ENCODE measurements around the gene FBXL12.
"Not testable (repeated sequence)": the region's sequence is repeated elsewhere in the genome, so short reads cannot be mapped to it uniquely, and the experiment has no call there.

Gene FBXL12

GRCh38 chr19:9838324-9838723, 19.4 kb upstream of the FBXL12 start:
- DNase-seq: no peak

- DNase-seq: no peak
Observed at GRCh38 chr19:9836021-9836420, 17.1 kb upstream of the FBXL12 start.

DNA sequence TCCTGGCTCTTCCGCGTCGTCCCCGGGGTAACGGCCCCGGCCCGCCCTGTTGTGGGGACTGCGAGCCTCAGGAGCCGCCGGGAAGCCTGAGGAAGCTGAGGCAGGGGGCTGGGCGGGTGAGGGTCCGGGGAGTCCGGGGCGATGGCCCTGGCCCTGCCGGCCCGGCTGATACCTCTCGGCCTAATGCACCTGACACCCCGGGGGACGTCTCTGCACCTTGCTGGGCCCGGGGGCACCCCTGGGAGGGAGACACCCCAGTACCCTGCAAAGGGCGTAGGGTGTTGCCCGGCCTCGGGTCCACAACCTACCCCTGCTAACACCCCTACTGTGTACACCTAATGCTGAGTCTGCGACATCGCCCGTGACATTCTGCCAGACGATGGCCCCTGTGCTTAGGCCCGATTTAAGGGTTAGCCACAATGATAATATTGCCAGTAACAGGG, 16.6 kb upstream of the FBXL12 start:
- no peak for DNase-seq

DNA sequence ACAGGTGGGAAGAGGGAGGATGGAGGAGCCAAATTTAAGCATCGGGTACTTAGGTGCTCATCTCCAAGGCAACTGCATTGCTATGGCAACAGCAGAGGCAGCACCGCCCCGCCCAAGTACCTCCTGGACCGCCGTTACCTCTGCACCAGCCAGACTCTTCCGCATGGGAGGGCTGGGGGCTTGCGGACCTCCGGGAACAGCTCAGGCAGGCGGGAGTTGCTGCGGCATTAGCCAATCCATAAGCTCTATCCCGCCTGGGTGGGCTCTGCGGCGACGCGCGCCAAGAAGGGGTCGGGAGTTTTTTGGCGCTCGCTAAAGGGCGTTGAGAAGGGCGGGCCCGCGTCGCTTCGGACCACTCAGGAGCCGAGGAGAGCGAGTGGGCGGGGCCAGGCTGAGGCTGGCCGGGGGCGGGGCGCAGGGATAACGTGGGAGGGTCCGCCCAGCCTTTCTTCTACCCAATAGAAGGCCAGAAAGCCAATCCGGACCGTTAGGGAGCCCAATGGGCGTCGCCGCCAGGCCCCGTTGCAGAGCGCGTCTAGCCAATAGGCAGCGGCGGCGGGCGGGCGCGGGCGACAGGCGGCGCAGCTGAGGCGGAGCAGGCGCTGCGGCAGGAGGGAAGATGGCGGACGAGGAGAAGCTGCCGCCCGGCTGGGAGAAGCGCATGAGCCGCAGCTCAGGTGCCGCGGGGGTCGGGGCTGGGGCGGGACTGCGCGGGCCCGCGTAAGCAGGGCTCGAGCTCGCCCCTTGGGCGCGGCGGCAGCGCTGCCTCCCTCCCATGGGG, 16.0 kb upstream of the FBXL12 start, which contains the start of gene PIN1:
Gene PIN1, plus strand, starts transcription at position 593 of the 781 bp plus-strand sequence. Its CDS starts 27 bp downstream, at position 620.
- peak; percentile 99 for DNase-seq

- no peak for DNase-seq
Observed at GRCh38 chr19:9834307-9834725, 15.4 kb upstream of the FBXL12 start.

DNA sequence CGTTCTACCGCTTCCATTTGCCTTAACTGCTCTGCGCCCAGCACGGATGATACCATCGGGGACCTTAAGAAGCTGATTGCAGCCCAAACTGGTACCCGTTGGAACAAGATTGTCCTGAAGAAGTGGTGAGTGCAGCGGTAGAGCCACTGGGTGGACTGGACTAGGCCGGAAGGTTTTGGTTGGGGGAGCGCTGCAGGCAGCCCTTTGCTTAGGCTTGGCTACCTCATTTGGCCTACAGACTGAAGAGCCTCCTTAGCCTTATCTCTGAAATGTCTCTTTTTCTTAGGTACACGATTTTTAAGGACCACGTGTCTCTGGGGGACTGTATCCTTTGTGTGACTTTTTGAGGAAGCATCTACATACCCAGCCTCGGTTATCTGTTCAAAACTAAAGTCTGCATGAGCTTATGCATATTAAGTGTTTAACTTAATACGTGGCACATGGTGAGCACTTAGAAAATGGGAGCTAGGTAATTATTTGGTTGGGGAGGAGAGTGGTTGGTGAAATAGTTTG, 9.7 kb upstream of the FBXL12 start:
- no peak for DNase-seq

- DNase-seq: peak; percentile 91
Observed at GRCh38 chr19:9827289-9828238, 8.7 kb upstream of the FBXL12 start, which contains the start of gene UBL5. Gene UBL5, plus strand, starts transcription at chr19:9827918. Its CDS starts 420 bp downstream, at chr19:9828338.

DNA sequence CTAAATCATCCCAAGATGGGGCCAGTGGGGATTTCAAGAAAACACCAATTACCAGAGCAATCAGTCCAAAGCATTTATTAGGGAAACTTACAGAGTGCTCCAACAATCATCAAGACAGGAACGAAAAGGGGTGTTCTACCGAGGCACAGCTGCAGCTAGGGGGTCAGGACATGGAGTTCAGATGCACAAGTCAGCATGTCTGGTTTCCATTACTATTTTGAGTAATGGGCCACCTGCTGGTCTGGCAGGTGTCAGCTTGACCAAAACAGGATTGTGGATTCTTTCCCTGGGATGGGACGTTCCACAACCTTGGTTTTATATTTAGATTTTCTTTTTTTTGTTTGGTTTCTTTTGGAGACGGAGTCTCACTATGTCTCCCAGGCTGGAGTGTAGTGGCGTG, 4.9 kb upstream of the FBXL12 start:
- no peak for DNase-seq

DNA sequence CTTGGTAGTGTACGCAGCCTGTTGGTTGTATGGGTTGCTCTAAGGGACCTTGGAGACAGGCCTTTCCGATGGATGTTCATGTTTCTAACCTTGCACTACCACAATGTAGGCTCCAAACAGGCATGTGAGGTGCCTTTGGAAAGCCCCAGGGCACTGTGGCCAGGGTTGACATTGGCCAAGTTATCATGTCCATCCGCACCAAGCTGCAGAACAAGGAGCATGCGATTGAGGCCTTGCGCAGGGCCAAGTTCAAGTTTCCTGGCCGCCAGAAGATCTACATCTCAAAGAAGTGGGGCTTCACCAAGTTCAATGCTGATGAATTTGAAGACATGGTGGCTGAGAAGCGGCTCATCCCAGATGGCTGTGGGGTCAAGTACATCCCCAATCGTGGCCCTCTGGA, 1.2 kb upstream of the FBXL12 start:
- not testable (repeated sequence) for DNase-seq

GRCh38 chr19:9819596-9819909, 674 bp upstream of the FBXL12 start:
- DNase-seq: no peak

DNA sequence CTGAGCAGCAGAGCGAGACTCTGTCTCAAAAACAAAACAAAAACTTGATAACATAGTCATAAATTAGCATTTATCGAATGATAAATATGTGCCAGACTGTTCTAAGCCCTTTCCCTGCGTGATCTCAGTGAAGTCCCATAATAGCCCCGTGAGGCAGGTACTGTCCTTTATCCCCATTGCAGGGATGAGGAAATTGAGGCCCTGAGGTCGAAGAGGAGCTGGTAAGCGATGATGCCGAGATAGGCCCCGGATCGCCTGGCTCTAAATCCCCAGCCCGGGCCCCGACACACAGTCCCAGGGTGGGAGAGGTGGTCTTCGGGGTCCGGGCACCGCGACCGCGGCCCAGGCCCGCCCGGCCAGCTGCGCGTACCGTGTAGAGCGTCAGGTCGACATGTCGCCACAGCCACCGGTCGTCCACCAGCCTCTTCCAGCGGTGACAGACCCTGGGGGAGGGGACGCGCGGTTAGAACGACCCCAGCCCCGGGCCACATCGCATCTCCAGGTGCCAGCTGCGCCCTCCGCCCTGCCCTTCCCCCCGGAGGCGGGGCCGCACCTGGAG, 625 bp downstream of the FBXL12 start:
- no peak for DNase-seq

GRCh38 chr19:9811139-9811538, 7.7 kb downstream of the FBXL12 start:
- no peak for DNase-seq

DNA sequence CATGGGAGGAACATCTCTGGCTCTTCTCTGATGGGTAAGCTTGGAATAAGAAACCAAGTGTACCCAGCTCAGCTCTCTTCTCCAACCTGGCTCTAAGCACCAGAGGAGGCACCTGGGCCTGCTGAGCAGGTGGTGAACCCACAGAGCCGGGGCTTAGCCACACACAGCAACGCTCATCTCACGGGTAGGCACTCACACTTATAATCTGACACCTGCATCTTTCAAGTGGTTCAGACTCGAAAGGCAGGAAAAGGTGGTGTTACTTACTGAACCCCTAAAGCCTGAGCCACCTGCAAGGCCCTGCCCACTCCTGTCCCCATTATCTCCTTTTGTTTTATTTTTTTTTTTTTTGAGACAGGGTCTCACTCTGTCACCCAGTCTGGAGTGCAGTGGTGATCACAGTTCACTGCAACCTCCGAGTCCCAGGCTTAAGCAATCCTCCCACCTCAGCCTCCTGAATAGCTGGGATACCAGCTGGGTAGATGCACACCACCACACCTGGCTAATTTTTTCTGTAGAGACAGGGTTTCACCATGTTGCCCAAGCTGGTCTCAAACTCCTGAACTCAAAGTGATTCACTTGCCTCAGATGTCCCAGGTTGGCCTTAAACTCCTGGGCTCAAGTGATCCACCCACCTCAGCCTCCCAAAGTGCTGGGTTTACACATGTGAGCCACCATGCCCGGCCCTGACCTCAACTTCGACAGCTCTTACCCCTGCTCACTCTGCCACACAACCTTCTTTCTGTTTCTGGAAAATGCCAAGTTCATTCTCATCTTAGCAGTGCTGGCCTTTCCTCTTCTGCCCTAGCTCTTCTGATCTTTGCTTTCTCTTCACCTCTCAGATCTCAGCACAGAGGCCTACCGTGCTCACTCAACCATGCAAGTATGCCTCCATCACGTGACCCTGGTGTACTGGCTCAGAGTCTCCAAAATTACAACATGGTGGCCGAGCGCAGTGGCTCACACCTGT, 9.7 kb downstream of the FBXL12 start:
- no peak for DNase-seq

- no peak for DNase-seq
Observed at GRCh38 chr19:9806803-9807202, 12.1 kb downstream of the FBXL12 start.

DNA sequence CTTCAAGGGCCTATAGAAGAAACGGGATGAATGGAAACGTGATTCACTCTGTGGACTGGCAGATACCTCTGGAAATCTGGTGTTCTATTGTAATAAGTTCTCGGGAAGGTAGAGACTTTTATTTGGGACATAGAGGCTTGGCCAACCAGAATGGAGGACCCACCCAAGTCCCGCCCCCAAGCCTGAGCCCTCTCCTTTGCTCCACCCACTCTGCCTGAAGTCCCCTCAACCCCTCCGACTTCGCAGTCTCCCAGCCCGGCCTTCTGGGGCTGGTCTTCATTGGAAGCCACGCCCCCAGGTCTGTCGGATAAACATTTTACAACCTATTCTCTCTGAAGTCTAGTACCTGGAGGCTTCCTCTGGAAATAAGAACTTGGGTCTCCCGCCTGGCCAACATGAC, 16.9 kb downstream of the FBXL12 start:
- DNase-seq: no peak

GRCh38 chr19:9799162-9799561, 19.7 kb downstream of the FBXL12 start:
- DNase-seq: no peak

DNA sequence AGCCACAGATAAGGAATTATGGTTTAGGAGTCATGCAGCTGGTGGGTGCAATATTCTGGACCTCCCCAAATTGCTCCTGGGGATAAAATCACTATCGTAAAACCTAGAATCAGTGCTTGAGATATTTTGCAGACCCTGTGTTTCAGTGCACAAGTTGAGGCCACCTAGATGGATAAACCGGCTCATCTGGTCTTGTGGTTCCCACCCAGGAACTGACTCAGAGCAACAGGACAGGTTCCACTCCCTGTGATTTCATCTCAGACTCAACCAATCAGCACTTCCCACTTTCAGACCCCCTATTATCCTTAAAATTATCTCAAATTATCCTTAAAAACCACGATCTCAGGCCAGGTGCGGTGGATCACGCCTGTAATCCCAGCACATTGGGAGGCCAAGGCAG, 21.0 kb downstream of the FBXL12 start:
- no peak for DNase-seq

- peak; percentile 87 for DNase-seq
Observed at GRCh38 chr19:9796113-9796773, 22.6 kb downstream of the FBXL12 start.

GRCh38 chr19:9793071-9793591, 25.7 kb downstream of the FBXL12 start:
- peak; percentile 68 for DNase-seq

DNA sequence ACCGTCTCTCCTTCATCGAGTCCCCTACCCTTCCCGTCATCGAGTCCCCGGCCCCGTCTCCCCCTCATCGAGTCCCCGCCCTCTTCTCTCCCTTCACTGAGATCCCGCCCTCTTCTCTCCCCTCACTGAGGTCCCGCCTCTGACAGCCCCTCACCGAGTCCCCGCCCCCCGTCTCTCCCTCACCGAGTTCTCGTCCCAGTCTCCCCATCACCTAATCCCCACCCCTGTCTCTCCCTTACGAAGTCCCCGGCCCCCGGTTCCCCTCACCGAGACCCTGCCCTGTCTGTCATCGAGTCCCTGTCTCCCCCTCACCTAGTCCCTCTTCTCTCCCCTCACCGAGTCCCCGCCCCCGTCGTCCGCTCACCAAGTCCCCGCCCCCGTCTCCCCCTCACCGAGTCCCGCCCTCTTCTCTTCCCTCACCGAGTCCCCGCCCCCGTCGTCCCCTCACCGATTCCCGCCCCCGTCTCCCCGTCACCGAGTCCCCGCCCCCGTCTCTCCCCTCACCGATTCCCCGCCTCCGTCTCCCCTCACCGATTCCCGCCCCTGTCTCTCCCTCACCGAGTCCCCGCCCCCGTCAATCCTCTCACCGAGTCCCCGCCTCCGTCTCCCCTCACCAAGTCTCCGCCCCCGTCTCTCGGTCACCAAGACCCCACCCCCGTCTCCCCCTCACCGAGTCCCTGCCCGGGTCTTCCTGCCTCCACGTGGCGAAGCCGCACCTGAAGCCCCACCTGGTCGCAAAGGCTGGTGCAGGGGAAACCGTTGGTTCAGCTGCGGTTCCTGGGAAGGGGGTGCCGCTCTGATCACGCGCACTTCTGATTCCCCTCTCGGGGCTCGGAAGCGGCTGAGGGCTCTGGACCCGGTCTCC, 26.4 kb downstream of the FBXL12 start:
- DNase-seq: peak; percentile 90

Measured in activated naive CD4-positive, alpha-beta T cell treated with Interleukin-2 at 50 U/mL for 16 hours (primary cell).